HG03175 (cell line): ENCODE results near the gene MAP3K6.

Experiments used
- ATAC-seq: cut with Tn5 transposase; IDR thresholded peaks from one replicate; pipeline ENCODE4 v1.9.1; 2021; ENCODE audit warnings: mild to moderate bottlenecking, moderate library complexity; ENCODE audit not compliant: unreplicated experiment

Gene MAP3K6

DNA sequence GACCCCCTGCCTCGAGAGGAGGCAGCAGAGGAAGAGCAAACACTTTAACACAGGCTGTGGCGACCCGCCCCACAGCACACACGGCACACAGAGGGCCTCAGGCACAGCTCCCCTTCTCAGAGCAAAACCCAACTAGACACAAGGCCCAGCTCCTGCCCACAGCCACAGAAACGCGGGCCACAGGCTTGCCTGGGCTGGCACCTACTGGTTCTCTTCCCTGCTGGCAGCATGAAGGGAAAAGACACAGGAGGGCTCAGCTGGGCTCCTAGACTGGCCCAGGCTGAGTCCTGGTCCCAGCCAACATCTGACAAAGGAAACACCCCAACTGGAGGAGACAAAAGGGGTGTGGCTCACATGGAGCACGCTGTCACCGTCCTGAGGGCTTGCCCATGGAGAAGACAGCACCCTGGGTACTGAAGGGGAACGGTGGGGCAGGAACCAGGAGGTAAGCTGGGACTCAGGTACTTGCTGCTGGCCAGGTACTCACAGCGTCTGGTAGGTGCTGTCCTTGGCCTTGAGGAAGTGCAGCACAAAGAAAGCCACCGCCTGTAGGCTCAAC, 12.9 kb upstream of the MAP3K6 start:
- ATAC-seq = no peak

GRCh38 chr1:27377760-27378495, 11.2 kb upstream of the MAP3K6 start:
- ATAC-seq = no peak

DNA sequence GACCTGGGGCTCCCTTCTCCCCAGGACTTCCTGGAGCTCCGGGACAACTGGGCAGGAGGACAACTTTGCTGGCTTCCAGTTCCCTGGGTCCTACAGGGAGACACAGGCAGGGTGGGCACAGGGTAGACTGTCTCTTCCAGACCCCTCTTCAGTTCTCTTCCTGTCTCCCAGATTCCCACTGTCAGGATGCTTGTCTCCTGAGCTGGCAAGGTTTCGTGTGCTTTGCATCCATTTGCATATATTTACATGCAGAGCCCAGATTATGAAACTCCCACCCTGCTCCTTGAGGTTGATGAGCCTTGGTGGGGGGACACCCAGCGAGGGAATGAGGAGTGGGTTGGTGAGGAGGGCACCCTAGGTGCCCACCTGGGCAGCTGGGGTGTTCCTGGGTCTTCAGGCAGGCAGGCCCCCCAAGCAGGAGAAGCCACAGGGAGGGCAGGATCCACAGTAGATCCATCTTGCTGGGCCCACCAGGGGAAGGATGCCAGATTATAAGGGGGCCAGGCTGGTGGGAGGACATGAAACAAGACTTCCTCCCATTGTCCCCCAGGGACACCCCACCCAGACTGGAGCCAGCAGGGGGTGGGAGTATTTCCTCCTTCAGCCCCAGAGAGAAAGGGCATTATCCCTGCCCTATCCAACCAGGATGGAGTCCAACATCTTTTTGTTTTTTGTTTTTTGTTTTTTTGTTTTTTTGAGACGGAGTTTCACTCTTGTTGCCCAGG, 7.8 kb upstream of the MAP3K6 start, which contains the start of gene FCN3:
Gene FCN3, minus strand, starts transcription at position 463 of the 725 bp plus-strand sequence. Its CDS starts 6 bp downstream, at position 457.
- no peak for ATAC-seq

GRCh38 chr1:27372808-27373690, 6.3 kb upstream of the MAP3K6 start:
- no peak for ATAC-seq

DNA sequence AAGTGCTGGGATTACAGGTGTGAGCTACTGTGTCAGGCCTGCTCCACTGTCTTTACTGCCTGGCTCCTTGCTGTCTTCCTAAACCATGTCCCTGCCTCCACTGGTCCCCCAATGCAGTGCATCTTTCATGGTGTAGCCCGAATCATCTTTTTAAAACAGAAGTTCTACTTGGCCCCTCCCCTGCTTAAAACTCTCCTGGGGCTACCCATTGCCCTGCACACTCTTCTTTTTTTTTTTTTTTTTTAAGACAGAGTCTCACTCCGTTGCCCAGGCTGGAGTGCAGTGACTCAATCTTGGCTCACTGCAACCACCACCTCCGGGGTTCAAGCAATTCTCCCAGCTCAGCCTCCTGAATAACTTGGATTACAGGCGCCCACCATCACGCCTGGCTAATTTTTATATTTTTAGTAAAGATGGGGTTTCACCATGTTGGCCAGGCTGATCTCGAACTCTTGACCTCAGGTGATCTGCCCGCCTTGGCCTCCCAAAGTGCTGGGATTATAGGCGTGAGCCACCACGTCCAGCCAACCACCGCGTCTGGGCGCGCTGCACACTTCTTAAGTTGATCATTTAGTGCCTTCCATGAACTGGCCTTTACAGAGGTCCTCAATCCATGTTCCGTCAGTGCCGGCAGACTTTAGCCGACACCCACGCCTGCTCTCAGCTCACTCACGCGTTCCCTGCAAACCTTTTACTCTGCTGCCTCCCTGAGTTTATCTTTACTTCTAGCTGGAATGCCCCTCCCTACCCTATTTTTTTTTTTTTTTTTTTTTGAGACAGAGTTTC, 5.5 kb upstream of the MAP3K6 start:
- ATAC-seq = no peak

DNA sequence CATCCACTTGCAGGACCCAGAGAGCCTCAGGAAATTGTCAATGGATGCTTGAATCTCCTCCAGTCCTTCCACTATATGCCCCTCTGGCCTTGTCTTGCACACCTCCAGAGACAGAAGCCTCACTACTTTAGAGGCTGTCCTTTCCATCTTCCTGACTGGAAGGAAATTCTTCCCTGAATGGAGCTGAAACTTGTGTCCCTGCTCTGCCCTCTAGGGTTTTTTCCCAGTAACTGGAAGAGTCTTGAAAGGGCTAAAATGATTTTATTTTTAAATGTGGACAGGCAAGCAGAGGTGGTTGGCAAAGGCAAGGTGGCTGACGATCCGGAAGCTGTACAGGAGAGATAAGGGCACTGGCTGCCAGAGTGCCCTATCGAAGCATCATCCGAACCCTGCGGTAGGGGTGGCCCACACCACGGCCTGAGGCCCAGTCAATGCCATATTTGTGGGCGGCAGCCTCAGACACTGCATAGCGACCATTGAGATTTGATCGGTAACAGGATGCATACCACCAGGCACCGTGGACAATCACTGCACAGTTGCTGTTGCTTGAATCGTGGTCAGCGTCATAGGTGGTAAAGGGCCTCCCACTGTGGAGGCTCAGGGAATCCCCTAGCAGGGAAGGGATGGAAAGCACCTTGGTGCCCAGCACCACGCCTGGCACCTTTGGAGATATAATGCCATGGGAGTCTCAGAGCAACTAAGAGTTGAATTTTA, 2.3 kb upstream of the MAP3K6 start:
- no peak for ATAC-seq

DNA sequence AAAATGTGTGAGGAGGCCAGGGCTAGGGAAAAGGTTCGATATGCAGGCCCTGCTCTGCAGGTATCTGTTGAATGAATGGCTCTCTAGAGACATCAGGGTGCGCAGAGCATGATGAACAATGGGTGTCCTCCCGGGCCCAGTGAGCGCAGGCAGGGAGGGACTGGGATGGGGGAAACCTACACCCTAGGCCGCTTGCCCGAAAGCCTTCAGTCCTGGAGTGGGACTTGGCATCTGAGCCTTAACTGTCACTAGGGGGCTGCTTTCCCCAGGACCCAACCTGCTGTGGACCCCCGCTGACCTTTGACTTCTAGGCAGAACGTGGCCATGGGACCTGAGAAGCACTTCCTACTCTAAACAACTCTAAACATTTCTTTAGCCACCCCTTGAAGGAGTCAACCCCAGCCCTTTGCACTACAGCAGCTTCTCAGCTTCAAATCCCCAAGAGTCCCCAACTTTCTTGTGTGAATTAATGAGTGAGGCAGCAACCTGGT, 444 bp upstream of the MAP3K6 start:
- no peak for ATAC-seq

- ATAC-seq = no peak
Measured at GRCh38 chr1:27366113-27366410, 699 bp downstream of the MAP3K6 start.

DNA sequence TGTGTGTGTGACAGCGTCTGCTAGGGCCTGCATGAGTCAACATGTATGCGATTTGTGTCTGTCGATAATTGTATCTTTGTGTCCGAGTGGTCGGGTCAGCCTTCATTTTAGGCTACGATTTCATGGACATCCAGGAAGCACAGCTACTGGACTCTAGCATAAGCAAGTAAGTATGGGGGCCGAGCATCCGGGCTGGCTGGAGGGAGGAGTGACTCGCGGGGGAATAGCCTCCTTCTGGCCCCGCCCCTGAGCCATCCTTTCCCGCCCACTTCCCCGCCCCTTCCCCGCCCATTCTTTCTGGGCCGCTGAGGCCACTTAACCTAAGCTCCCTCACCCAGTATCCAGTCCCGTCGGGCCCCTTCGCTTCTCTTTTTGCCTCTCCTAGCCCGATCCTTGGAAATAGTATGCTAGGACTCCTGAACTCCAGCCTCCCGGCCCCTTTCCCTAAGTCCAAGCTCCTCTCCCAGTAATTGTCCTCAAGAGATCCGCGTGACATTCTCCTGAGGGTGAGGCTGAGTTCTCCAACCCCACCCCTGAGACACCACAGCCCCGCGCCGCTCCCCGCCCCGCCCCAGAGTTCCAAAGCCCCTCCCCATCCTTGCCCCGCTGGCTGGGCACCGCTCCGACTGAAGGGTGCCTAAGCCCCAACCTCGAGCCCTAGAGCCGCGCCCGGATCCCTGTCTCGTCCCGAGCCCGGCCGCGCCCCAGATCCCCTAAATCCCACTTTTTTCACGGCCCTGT, 1.2 kb downstream of the MAP3K6 start:
- ATAC-seq = no peak

DNA sequence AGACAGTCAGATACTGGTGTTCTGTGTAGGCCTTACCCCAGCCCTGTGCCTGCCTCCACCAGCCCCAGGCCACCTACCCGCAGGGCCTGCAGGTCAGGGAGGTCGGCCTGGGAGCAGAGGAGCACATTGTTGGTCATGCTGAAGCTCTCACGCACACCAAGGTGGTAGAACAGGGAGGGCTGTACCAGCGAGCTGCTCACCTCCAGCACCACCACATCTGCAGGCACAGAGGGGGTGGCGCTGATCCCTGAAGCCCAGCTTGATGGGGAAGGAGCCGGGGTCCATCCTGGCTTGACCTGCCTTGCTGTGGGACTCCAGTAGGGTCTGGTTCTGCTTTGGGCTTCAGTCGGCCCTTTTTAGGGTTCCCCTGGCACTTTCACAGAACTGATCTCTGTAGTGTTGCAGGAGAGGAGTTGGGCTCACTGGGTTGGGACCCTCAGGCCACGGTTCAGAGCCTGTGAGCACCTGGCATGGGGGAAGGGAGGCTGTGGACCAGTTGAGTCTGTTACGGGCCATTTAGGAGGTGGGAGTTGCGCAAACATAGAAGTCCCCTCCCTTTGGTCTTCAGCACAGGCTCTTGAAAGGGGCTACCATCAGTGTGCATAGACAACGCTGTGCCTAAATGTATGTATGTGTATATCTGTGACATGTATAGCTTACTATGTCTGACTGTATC, 1.9 kb downstream of the MAP3K6 start:
- no peak for ATAC-seq

DNA sequence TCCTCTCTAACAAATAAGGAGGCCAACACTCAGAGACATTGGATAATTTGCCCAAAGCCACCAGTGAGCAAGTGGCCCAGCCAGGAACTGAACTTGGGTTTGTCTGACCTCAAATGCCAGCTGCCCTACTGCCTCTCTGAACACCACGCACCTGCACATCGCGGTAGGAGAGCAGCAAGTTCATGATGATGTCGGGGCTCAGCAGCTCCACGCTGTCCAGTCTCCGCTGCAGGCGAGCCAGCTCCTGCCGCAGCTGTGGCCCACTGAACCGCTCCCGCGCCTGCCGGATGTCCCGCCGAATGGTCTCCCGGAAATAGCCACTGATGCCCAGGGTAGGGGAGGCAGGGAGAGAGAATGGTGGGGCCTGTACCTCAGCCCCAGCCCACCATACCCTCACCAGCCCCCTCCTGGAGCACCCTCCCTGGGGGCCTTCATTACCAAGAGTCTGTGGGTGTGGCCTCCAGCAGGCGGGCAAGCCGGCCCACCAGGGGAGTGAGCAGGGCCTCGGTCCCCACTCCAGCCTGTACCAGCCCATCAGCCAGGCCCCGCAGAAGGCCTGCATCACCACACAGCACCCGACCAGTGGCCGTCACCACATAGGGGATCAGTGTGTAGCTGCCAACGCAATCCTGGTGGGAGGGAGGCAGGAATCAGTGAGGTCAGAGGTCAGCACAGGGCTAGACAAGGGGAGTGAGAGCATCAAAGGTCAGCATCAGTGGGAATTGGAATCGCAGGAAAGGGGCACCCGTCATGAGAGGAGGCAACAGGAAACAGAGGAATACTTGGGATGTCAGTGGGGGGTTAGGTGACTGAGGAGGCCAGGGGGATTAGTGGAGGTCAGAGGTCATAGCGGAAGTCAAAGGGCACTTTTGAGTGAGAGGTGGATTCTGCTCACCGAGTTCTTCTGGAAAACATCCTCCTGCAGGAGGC, 2.7 kb downstream of the MAP3K6 start:
- ATAC-seq = no peak

DNA sequence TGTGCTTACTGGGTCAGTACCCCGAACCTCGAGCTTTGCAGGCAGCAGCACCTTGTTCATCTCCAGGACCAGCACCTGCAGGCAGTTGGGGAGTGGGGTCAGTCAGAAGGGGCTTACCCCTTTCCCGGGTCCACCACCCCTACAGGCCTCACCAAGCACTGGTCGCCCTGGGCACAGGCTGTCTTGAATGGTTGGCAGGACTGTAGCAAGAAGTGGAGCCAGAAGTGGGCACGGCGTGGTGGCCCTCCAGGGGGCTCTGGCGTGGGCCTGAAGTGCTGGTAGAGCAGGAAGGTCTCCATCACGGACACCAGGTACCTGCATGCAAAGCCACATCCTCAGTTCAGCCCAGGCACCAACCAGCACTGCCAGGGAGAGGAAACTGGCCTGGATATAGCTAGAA, 5.2 kb downstream of the MAP3K6 start:
- ATAC-seq = no peak

DNA sequence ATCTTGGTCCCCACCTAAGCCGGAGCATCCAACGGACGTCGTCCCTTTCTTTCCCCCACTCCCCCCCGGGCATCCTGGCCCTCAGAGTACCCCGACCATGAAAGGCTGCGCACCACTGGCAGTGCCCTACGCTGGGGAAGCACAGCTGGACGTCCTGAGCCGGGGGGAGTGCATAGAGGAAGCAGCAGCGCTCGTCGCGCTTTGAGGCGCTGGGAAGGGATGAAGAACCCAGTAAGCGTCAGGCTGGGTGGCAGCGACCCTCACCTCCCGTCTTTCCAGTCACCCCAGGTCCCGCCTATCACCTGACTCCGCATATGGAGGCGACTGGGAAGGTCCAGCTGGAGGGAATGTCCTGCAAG, 5.7 kb downstream of the MAP3K6 start:
- no peak for ATAC-seq

DNA sequence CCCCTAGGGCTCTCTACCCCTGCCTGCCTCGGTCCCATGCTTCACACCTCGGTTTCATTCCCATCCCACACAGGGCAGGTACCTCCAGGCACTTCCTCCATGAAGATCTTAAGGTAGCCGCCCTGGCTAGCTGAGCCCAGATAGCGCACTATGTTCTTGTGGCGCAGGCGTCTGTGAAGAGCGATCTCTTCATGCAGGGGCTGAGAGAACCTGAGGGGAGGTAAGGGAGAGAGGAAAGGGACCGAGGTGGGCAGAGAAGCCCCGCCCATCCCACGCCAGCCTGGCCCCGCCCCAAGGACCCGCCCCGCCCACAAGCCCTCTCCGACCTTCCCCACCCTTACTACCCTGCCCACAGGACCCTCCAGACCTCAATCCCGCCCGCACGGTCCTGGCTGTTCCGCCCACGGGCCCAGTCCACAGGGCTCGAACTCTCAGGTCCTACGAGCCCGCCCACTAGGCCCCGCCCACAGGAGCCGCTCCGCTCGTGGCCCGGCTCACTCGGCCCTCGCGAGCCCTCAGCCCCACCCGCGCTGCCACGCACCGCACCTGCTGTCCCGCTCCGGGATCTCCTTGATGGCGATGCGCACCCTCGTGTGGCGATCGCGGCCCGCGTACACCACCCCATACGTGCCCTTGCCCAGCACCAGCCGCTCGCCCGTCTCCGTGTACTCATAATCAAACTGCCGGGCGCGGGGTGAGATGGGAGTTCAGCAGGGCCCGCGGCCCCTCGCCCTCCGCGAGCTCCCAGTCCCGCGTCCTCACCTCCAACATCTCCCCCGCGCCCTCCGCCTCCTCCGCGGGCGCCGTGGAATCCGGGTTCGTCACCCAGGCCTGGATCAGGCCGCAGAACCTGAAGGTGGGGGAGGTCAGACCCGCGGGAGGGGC, 6.4 kb downstream of the MAP3K6 start:
- no peak for ATAC-seq

DNA sequence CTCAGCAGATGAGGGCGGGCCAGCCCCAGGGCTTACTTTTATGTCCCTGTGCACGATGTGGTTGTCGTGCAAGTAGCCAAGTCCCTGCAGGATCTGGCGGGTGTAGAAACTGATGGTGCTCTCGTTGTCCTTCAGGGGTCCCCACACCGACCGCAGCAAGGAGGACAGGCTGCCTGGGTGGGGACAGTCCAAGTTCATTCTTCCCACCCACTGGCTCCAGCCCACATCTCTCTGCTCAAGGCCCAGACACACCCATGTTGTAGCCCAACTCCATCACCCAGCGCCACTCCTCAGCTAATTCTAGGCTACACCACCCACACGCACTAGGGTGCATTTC, 7.0 kb downstream of the MAP3K6 start:
- no peak for ATAC-seq

GRCh38 chr1:27358928-27359313, 7.8 kb downstream of the MAP3K6 start:
- ATAC-seq = no peak
